DOHH2 (cell line): ENCODE results near the gene GAB1.

Source experiments
- H3F3A ChIP-seq: fragments of 200-600 bp; sonication (generic), shearing (Covaris generic); 2 replicates; pipeline ENCODE4 v1.6.0; 2016; ENCODE audit warnings: antibody characterized with exemption, mild to moderate bottlenecking; ENCODE audit not compliant: control insufficient read depth, insufficient read depth
- H3K27ac ChIP-seq: fragments of 200-600 bp; sonication (generic); 2 replicates; pipeline ENCODE4 v1.5.1; 2014; ENCODE audit warnings: low read depth, mild to moderate bottlenecking, low read length, moderate library complexity
- H3K27me3 ChIP-seq: fragments of 200-600 bp; sonication (generic); 2 replicates; pipeline ENCODE4 v1.6.1; 2014; ENCODE audit warnings: mild to moderate bottlenecking, low read length, mixed read lengths; ENCODE audit not compliant: control insufficient read depth
- H3K36me3 ChIP-seq: fragments of 200-600 bp; sonication (generic); 2 replicates; pipeline ENCODE4 v1.6.1; 2014; ENCODE audit warnings: mild to moderate bottlenecking, low read length, moderate library complexity, mixed read lengths; ENCODE audit not compliant: control insufficient read depth
- H3K4me1 ChIP-seq: fragments of 200-600 bp; sonication (generic); 2 replicates; pipeline ENCODE4 v1.6.1; 2014; ENCODE audit warnings: mild to moderate bottlenecking, low read length, mixed read lengths; ENCODE audit not compliant: control insufficient read depth
- H3K4me2 ChIP-seq: fragments of 200-600 bp; sonication (generic); 2 replicates; pipeline ENCODE4 v1.6.0; 2014; ENCODE audit warnings: mild to moderate bottlenecking, low read length, moderate library complexity
- H3K4me3 ChIP-seq: fragments of 200-600 bp; sonication (generic); 2 replicates; pipeline ENCODE4 v1.5.1; 2014; ENCODE audit warnings: mild to moderate bottlenecking, low read length, mixed read lengths
- H3K79me2 ChIP-seq: fragments of 200-600 bp; sonication (generic); 2 replicates; pipeline ENCODE4 v1.6.1; 2014; ENCODE audit warnings: mild to moderate bottlenecking, low read length, mixed read lengths; ENCODE audit not compliant: control insufficient read depth
- H3K9me2 ChIP-seq: fragments of 200-600 bp; sonication (generic); replicated peaks from 2 replicates; pipeline ENCODE4 v1.6.1; 2014; ENCODE audit warnings: mild to moderate bottlenecking, low read length, mixed read lengths; ENCODE audit not compliant: control insufficient read depth
- H3K9me3 ChIP-seq: fragments of 200-600 bp; sonication (generic); 2 replicates; pipeline ENCODE4 v1.6.1; 2014; ENCODE audit warnings: antibody characterized with exemption, low read length, mixed read lengths; ENCODE audit not compliant: control insufficient read depth, insufficient read depth
- H4K20me1 ChIP-seq: fragments of 200-600 bp; sonication (generic); 2 replicates; pipeline ENCODE4 v1.6.0; 2014; ENCODE audit warnings: low read depth, mild to moderate bottlenecking, antibody characterized with exemption, low read length, moderate library complexity; ENCODE audit not compliant: control insufficient read depth, insufficient read depth
- EZH2phosphoT487 ChIP-seq: fragments of 200-600 bp; sonication (generic); IDR thresholded peaks from 2 replicates; pipeline ENCODE4 v1.6.1; 2017; ENCODE audit warnings: borderline replicate concordance, mild to moderate bottlenecking, antibody characterized with exemption, low read length, moderate library complexity, mixed read lengths
- TF ChIP-seq, protein P1 (sequence below): fragments of 200-600 bp; sonication (generic); IDR thresholded peaks from one replicate; pipeline ENCODE4 v1.5.1; 2014; ENCODE audit warnings: antibody characterized with exemption, mild to moderate bottlenecking, low read depth, low read length; ENCODE audit not compliant: poor library complexity, severe bottlenecking

The GAB1 gene

DNA sequence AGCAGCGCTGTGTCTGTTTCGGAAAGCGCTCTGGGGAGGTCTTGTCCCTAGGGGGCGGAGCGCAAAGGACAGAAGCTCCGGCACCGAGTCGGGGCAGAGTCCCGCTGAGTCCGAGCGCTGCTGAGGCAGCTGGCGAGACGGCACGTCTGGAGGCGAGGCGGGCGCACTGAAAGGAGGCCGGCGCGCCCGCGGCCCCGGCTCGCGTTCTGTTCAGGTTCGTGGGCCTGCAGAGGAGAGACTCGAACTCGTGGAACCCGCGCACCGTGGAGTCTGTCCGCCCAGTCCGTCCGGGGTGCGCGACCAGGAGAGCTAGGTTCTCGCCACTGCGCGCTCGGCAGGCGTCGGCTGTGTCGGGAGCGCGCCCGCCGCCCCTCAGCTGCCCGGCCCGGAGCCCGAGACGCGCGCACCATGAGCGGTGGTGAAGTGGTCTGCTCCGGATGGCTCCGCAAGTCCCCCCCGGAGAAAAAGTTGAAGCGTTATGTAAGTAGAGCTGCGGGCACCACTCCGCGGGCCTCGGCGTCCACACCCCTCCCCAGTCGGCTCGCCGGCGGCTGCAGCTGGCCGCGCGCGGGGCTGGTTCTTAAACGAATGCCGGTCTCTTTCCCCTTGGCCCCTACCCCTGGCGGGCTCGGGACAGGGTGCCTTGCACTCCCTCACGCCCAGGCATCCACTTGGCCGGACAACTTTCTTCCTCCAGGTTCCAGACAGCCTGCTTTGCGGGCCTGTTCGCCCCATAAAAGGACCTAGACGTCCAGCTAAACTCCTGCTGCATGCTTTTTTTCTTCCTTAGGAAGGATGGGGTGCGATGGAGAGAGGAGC, at the start of gene GAB1:
Gene GAB1 (plus strand): TSS at position 96 of the 819 bp plus-strand sequence. CDS start 313 bp downstream, at position 409.
- Histone ChIP-seq H4K20me1 (no peaks in the 10 kb centered on the region), H3K4me2 (peak within 1 kb of the TSS; percentile 92), H3K79me2 (peaks cover 51% of the 10 kb centered on the region), H3K27ac (no peak within 1 kb of the TSS), H3K4me3 (peak within 1 kb of the TSS; percentile 95), H3K27me3 (peaks cover 7% of the 10 kb centered on the region), H3K9me3 (no peaks in the 10 kb centered on the region), H3K9me2 (no peaks in the 10 kb centered on the region), H3F3A (peaks cover 10% of the 10 kb centered on the region), H3K4me1 (peaks cover 30% of the 10 kb centered on the region), H3K36me3 (no peaks in the 10 kb centered on the region; the same call in 1 of the 2 replicates)
- TF ChIP-seq, protein P1, sequence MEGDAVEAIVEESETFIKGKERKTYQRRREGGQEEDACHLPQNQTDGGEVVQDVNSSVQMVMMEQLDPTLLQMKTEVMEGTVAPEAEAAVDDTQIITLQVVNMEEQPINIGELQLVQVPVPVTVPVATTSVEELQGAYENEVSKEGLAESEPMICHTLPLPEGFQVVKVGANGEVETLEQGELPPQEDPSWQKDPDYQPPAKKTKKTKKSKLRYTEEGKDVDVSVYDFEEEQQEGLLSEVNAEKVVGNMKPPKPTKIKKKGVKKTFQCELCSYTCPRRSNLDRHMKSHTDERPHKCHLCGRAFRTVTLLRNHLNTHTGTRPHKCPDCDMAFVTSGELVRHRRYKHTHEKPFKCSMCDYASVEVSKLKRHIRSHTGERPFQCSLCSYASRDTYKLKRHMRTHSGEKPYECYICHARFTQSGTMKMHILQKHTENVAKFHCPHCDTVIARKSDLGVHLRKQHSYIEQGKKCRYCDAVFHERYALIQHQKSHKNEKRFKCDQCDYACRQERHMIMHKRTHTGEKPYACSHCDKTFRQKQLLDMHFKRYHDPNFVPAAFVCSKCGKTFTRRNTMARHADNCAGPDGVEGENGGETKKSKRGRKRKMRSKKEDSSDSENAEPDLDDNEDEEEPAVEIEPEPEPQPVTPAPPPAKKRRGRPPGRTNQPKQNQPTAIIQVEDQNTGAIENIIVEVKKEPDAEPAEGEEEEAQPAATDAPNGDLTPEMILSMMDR: no peak
- no peak for TF ChIP-seq EZH2phosphoT487

DNA sequence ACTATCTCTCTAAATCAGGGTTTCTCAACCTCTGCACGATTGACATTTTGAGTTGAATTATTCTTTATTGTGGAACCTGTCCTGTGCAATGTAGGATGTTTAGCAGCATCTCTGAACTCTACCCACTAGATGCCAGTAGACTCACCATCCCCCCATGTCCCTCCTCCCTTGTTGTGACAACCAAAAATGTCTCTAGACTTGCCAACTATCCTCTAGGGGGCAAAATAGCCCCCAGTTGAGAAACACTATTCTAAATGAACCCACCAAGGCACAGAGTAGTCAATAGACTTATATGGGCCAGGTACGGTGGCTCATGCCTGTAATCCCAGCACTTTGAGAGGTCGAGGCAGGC, 49.1 kb upstream of the GAB1 start:
- Histone ChIP-seq H3K4me3 (no peak overlapping the region), H3K79me2 (no peaks in the 10 kb centered on the region), H3K4me1 (no peaks in the 10 kb centered on the region)

DNA sequence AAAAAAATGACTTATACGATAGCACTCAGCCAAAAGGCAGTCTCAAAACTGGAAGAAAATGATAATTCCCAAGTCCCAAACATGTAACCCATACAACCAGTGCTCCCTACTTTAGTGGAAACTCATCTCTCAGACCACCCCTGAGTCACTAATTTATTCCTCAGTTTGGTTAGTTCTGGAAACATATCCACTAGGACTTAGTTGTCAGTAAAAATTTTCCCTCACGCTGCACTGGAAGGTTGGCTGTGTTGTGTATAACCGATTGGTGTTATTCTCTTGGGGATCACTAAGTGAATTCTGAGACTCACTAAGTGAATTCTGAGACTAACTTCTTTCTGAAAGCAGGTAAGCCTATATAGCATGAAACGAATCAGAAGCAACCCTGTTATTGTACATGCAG, 48.5 kb upstream of the GAB1 start:
- no peak overlapping the region for H3K27ac ChIP-seq
- H3K4me3 ChIP-seq: no peak overlapping the region
- no peaks in the 10 kb centered on the region for H3F3A ChIP-seq
- H3K79me2 ChIP-seq: no peaks in the 10 kb centered on the region
- H3K9me2 ChIP-seq: no peaks in the 10 kb centered on the region; the same call in 1 of the 2 replicates
- H3K36me3 ChIP-seq: no peaks in the 10 kb centered on the region
- no peaks in the 10 kb centered on the region for H3K27me3 ChIP-seq
- TF ChIP-seq, protein P1: no peak
- TF ChIP-seq EZH2phosphoT487: no peak
- no peaks in the 10 kb centered on the region for H4K20me1 ChIP-seq
- no peaks in the 10 kb centered on the region for H3K9me3 ChIP-seq
- H3K4me2 ChIP-seq: no peak overlapping the region
- no peaks in the 10 kb centered on the region for H3K4me1 ChIP-seq

More for the DNA sequence above, 49.1 kb upstream of the GAB1 start:
- no peak overlapping the region for H3K27ac ChIP-seq
- H3K9me3 ChIP-seq: no peaks in the 10 kb centered on the region
- no peaks in the 10 kb centered on the region; the same call in 1 of the 2 replicates for H3K9me2 ChIP-seq
- H3K4me2 ChIP-seq: no peak overlapping the region
- no peaks in the 10 kb centered on the region for H4K20me1 ChIP-seq
- H3F3A ChIP-seq: no peaks in the 10 kb centered on the region
- TF ChIP-seq EZH2phosphoT487: no peak
- TF ChIP-seq, protein P1: peak; percentile 12
- no peaks in the 10 kb centered on the region for H3K36me3 ChIP-seq
- no peaks in the 10 kb centered on the region for H3K27me3 ChIP-seq
